Psoas muscle (tissue), 8 donors: Measurements from ENCODE around the gene IQSEC1. TPM values are rescaled to one million over a fixed set of nuclear protein-coding genes. Genes with fewer than 3 reads are reported as not detected.

Experiments used
- ATAC-seq, 4 donors: fragments of 200-7000 bp; cut with Tn5 transposase; one replicate each; pipeline ENCODE4 v1.9.1; 2020; ENCODE audit warnings: moderate library complexity in 3 of 4, mild to moderate bottlenecking in 2 of 4
- DNase-seq, 2 donors: peaks; one replicate each; pipeline ENCODE4 v3.0.0-alpha.2; 2020
- H3K27ac ChIP-seq: fragments of 200-600 bp; one replicate; pipeline ENCODE4 v1.8.0; 2022
- H3K27me3 ChIP-seq, 3 donors: fragments of 200-600 bp in 1 of 3; one replicate each; pipeline versions ENCODE4 v1.6.1 to v1.8.0; 2013 to 2022; ENCODE audit warnings: low read length in 2 of 3, mild to moderate bottlenecking in 2 of 3, moderate library complexity in 1 of 3; ENCODE audit not compliant: insufficient read depth in 3 of 3
- H3K36me3 ChIP-seq, 2 donors: fragments of 200-600 bp in 1 of 2; one replicate each; pipeline versions ENCODE4 v1.6.1 to v1.8.0; 2013 to 2022; ENCODE audit warnings: low read depth in 1 of 2, mild to moderate bottlenecking in 1 of 2, moderate library complexity in 1 of 2; ENCODE audit not compliant: insufficient read depth in 1 of 2
- H3K4me1 ChIP-seq: fragments of 200-600 bp; one replicate; pipeline ENCODE4 v1.8.0; 2022
- H3K4me3 ChIP-seq: fragments of 200-600 bp; one replicate; pipeline ENCODE4 v1.8.0; 2022; ENCODE audit warnings: mild to moderate bottlenecking
- H3K9me3 ChIP-seq: fragments of 200-600 bp; one replicate; pipeline ENCODE4 v1.8.0; 2022
- CTCF ChIP-seq: fragments of 200-600 bp; IDR thresholded peaks from one replicate; pipeline ENCODE4 v1.8.0; 2022; ENCODE audit warnings: antibody characterized with exemption
- WGBS, 3 donors: extraction: QIAGEN DNeasy Blood & Tissue Kit; methylation state at CpG; one replicate each; pipeline versions ENCODE4 v1.1.6 to v1.1.7; 2013; 5-methylcytosine and 5-hydroxymethylcytosine counted together
- intact Hi-C, 2 donors: fragments of 100-400 bp; cut with DNase I; formaldehyde crosslinking; loops; one replicate each; pipeline versions ENCODE4 v1.11.0 to v1.14.2; 2022
- polyA plus RNA-seq, 3 donors: library from polyadenylated mRNA; stranded (reverse); fragments of 200-250 nt; gene quantifications; one replicate each; pipeline ENCODE4 v1.2.3, GENCODE V29; 2013
- total RNA-seq, 4 donors: library from RNA; stranded (reverse); fragmentation: NEBNext Ultra II Directional in 2 of 4; extraction: Animal tissue kit (Norgen Biotek cat#: 25700) in 2 of 4; gene quantifications; one replicate each; pipeline versions ENCODE4 v1.2.1 to v1.2.4, GENCODE V29; 2021 to 2023
- donor health status: healthy with polysubstance abuse.
- donor health status: DM: no; HTN: no; CAD: no; lungs with moderate emphysema.
- donor health status: Bipolar disorder and iron deficiency.
- donor health status: healthy.
- donor health status: DM: yes; HTN: yes; CAD: no.
- donor health status: DM: no; HTN: no; CAD: no.
- donor health status: DM: no; HTN: no; CAD: no.
- donor health status: DM: yes; HTN: yes; CAD: no.

IQSEC1 gene
- total and polyA plus RNA-seq, 7 donors: 8.6 to 45.4 (median 28.0) TPM

GRCh38 chr3:12907296-12907695 lies 165.9 kb downstream of the IQSEC1 start:
- Histone ChIP-seq H3K4me1 (peaks cover 40% of the 10 kb centered on the region), H3K27me3 (no peaks in the 10 kb centered on the region), H3K9me3 (no peaks in the 10 kb centered on the region), H3K36me3 (peaks cover 0 to 86% of the 10 kb centered on the region in 2 donors), H3K4me3 (no peak overlapping the region), H3K27ac (no peak overlapping the region)
- DNase-seq (no peak), ATAC-seq (no peak)
- intact Hi-C loops: no loop called here
- no peak for TF ChIP-seq CTCF
- WGBS, 3 donors: 88 to 90% (median 89%) methylated on average over 16 of the region's 16 CpGs

- Histone ChIP-seq H3K9me3 (no peaks in the 10 kb centered on the region), H3K4me1 (peaks cover 36% of the 10 kb centered on the region), H3K27ac (peak overlapping the region; percentile 75), H3K4me3 (no peak overlapping the region), H3K36me3 (peaks cover 0 to 84% of the 10 kb centered on the region in 2 donors), H3K27me3 (no peaks in the 10 kb centered on the region)
- no peak for DNase-seq
- intact Hi-C loops: no loop called here
- no peak for TF ChIP-seq CTCF
- no peak for ATAC-seq
- 45 to 64% (median 49%) methylated on average over 5 of the region's 5 CpGs for WGBS, 3 donors
Observed at GRCh38 chr3:12906916-12907290, 166.3 kb downstream of the IQSEC1 start.

- Histone ChIP-seq H3K27ac (peak overlapping the region; percentile 75), H3K9me3 (no peaks in the 10 kb centered on the region), H3K4me3 (no peak overlapping the region), H3K4me1 (peaks cover 34% of the 10 kb centered on the region), H3K27me3 (no peaks in the 10 kb centered on the region), H3K36me3 (peaks cover 0 to 84% of the 10 kb centered on the region in 2 donors)
- 64 to 71% (median 69%) methylated on average over 19 to 20 of the region's 20 CpGs for WGBS, 3 donors
- ATAC-seq: no peak
- TF ChIP-seq CTCF: no peak
- no peak for DNase-seq
- intact Hi-C loops: no loop called here
Observed at GRCh38 chr3:12906141-12906915, 166.9 kb downstream of the IQSEC1 start.

GRCh38 chr3:12905316-12906071 lies 167.7 kb downstream of the IQSEC1 start:
- Histone ChIP-seq H3K27ac (peak overlapping the region; percentile 75), H3K9me3 (no peaks in the 10 kb centered on the region), H3K27me3 (no peaks in the 10 kb centered on the region), H3K36me3 (peaks cover 0 to 84% of the 10 kb centered on the region in 2 donors), H3K4me1 (peaks cover 34% of the 10 kb centered on the region), H3K4me3 (no peak overlapping the region)
- ATAC-seq (peak; percentile 50 to 64 (median 54)), DNase-seq (no peak)
- intact Hi-C loops: no loop called here
- WGBS, 3 donors: 47 to 60% (median 55%) methylated on average over 21 of the region's 21 CpGs
- no peak for TF ChIP-seq CTCF
